Stimulated activated CD4-positive, alpha-beta T cell treated with anti-CD3 and anti-CD28 coated beads, Interleukin-12 subunit alpha, Interleukin-12 subunit beta, amount 100 ng/mL, for 4 hours (primary cell): ENCODE measurements around the gene ATOH8.

Experiments
- DNase-seq: peaks from one replicate; pipeline ENCODE4 v3.0.0-alpha.2; 2020

ATOH8 gene

GRCh38 chr2:85834466-85834865, 80.7 kb downstream of the ATOH8 start:
- no peak for DNase-seq
